ENCODE measurements around the gene AGXT2. TPM values are rescaled to one million over a fixed set of nuclear protein-coding genes. Genes with fewer than 3 reads are reported as not detected.
A peak's percentile ranks its signal among the peaks of the same experiment; 100 is the strongest.

AGXT2 gene
- total and polyA plus RNA-seq, 8 donors, result 0.73 TPM; not detected in 7

DNA sequence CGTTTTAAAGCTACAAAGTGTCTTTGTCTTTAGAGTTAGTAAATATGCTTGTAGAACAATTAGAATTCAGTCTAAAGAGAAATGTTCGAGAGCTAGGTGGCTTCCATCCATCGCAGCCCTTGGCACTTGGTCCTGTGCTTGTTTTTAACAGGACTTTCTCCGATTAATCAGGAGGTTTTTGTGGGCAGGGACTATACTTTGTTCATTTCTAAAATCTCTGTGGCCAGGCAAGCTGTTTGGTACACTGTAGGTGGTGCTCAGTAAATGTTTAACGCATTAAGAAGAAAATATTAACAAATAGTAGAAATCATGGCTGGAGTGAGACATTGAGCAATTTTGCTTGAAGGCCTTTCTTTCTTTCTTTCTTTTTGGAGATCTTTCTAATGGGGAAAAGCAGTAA lies 20.8 kb downstream of the AGXT2 start:
- 49 to 65% (median 51%) methylated on average over 5 of the region's 5 CpGs for WGBS, 5 donors
- DNase-seq, result no peak

DNA sequence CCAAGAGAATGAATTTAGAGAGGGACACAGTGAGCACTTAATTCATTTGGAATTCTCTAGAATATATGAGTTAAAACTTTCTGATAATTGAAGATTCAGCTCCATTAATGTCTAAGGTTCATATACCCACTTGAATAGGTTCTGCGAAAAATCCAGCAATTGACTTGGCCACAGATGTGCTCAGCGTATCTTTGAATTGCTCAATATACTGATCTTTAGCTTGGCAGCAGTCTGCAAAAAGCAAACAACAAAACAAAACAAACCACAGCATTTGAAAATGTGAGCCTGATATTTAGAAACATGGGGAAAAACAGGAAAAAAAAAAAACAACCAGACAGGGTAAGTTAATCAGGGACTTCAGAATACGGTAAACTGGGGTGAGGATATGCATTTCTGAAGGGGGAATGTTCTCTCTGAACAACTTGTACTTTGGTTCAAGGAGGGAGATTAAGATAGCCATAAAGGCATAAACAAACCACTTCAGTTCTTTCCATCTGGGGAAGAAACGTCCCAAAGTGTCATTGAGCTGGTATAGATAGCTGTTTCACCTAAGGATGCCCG lies 21.4 kb downstream of the AGXT2 start:
- 40 to 64% (median 46%) methylated on average over 5 of the region's 5 CpGs for WGBS, 5 donors
- no peak for DNase-seq
- Histone ChIP-seq H3K27ac (no peak overlapping the region), H3K36me3 (no peaks in the 10 kb centered on the region), H3K9me3 (no peaks in the 10 kb centered on the region), H3K27me3 (no peaks in the 10 kb centered on the region), H3K4me1 (no peaks in the 10 kb centered on the region), H3K4me3 (no peak overlapping the region)
- no peak for TF ChIP-seq EP300 (IDR thresholded peaks at IDR 0.05)
- no peak for TF ChIP-seq POLR2A (IDR thresholded peaks at IDR 0.05)
- TF ChIP-seq POLR2AphosphoS5 (IDR thresholded peaks at IDR 0.05), result no peak
- TF ChIP-seq, protein P1, sequence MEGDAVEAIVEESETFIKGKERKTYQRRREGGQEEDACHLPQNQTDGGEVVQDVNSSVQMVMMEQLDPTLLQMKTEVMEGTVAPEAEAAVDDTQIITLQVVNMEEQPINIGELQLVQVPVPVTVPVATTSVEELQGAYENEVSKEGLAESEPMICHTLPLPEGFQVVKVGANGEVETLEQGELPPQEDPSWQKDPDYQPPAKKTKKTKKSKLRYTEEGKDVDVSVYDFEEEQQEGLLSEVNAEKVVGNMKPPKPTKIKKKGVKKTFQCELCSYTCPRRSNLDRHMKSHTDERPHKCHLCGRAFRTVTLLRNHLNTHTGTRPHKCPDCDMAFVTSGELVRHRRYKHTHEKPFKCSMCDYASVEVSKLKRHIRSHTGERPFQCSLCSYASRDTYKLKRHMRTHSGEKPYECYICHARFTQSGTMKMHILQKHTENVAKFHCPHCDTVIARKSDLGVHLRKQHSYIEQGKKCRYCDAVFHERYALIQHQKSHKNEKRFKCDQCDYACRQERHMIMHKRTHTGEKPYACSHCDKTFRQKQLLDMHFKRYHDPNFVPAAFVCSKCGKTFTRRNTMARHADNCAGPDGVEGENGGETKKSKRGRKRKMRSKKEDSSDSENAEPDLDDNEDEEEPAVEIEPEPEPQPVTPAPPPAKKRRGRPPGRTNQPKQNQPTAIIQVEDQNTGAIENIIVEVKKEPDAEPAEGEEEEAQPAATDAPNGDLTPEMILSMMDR (IDR thresholded peaks at IDR 0.05), result no peak
- intact Hi-C loops (cut with DNase I; ENCODE audit: low total_unique reads), result no loop called here

More for the DNA sequence above, 20.8 kb downstream of the AGXT2 start:
- peak overlapping the region in 1 of 5 donors; percentile 10 for H3K27ac ChIP-seq
- TF ChIP-seq, protein P1 (IDR thresholded peaks at IDR 0.05), result no peak
- TF ChIP-seq POLR2AphosphoS5 (IDR thresholded peaks at IDR 0.05) (no peak), EP300 (IDR thresholded peaks at IDR 0.05) (no peak), POLR2A (IDR thresholded peaks at IDR 0.05) (no peak)
- no peaks in the 10 kb centered on the region for H3K27me3 ChIP-seq
- H3K9me3 ChIP-seq, result no peaks in the 10 kb centered on the region
- H3K4me1 ChIP-seq, result no peaks in the 10 kb centered on the region
- intact Hi-C loops (cut with DNase I; ENCODE audit: low total_unique reads), result no loop called here
- H3K36me3 ChIP-seq, result no peaks in the 10 kb centered on the region
- no peak overlapping the region for H3K4me3 ChIP-seq

DNA sequence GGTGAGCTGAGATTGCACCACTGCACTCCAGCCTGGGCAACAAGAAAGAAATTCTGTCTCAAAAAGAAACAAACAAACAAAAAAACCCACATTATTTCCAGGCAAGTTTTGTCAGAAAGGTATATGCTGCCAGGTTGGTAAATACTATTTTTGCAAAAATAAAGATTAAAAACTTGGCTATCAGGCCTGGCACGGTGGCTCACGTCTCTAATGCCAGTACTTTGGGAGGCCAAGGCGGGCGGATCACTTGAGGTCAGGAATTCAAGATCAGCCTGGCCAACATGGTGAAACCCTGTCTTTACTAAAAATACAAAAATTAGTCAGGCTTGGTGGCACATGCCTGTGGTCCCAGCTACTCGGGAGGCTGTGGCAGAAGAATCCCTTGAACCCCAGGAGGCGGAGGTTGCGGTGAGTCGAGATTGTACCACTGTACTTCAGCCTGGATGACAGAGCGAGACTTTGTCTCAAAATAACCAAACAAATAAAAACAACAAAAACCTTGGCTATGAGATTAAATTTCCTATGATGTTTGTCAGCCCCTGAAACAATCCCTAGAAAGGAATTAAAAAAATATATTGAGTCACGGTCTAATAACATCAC lies 22.7 kb downstream of the AGXT2 start:
- Histone ChIP-seq H3K4me3 (no peak overlapping the region), H3K27me3 (no peaks in the 10 kb centered on the region), H3K36me3 (no peaks in the 10 kb centered on the region), H3K27ac (no peak overlapping the region), H3K4me1 (no peaks in the 10 kb centered on the region), H3K9me3 (no peaks in the 10 kb centered on the region)
- TF ChIP-seq POLR2AphosphoS5 (IDR thresholded peaks at IDR 0.05) (no peak), EP300 (IDR thresholded peaks at IDR 0.05) (no peak), POLR2A (IDR thresholded peaks at IDR 0.05) (no peak)
- TF ChIP-seq, protein P1 (IDR thresholded peaks at IDR 0.05), result no peak
- intact Hi-C loops (cut with DNase I; ENCODE audit: low total_unique reads), result no loop called here
- 65 to 85% (median 79%) methylated on average over 10 of the region's 10 CpGs for WGBS, 5 donors
- no peak for DNase-seq

DNA sequence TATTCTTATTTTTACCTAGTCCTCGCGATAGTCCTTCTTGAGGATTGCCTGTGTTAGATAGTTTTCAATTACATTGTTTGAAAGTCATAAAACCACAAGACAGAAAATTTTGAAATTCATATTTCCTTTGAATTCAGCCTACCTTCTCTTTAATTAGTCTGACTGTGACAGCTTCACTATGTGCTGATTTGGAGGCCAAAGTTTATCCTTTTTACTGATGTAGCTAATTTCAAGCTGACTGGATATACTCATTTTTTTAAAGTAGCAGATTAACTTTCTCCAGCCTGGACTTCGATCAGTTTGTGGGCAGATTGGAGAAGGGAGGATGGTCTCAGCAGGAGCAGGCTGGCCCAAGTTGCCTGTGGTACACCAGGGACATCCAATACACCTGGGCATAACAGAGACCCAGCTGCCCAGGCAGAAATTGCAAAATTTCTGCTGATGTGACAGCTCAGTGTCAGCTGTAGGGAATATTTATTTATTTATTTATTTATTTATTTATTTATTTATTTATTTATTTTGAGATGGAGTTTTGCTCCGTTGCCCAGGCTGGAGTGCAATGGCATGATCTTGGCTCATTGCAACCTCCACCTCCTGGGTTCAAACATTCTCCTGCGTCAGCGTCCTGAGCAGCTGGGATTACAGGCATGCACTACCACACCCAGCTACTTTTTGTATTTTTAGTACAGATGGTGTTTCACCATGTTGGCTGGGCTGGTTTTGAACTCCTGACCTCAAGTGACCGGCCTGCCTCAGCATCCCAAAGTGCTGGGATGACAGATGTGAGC lies 24.2 kb downstream of the AGXT2 start:
- intact Hi-C loops (cut with DNase I; ENCODE audit: low total_unique reads), result no loop called here
- Histone ChIP-seq H3K4me1 (no peaks in the 10 kb centered on the region), H3K27ac (no peak overlapping the region), H3K9me3 (no peaks in the 10 kb centered on the region), H3K36me3 (no peaks in the 10 kb centered on the region), H3K4me3 (no peak overlapping the region), H3K27me3 (no peaks in the 10 kb centered on the region)
- DNase-seq, result no peak
- TF ChIP-seq POLR2AphosphoS5 (IDR thresholded peaks at IDR 0.05) (no peak), POLR2A (IDR thresholded peaks at IDR 0.05) (no peak), EP300 (IDR thresholded peaks at IDR 0.05) (no peak)
- TF ChIP-seq, protein P1 (IDR thresholded peaks at IDR 0.05), result no peak
- WGBS, 5 donors, result 66 to 88% (median 85%) methylated on average over 7 of the region's 7 CpGs

Data from stomach (tissue), 9 donors.